Left colon (tissue), 2 donors: ENCODE measurements around the gene ZMIZ2. TPM values are rescaled to one million over a fixed set of nuclear protein-coding genes. Genes with fewer than 3 reads are reported as not detected.
"Not testable (repeated sequence)": the region's sequence is repeated elsewhere in the genome, so short reads cannot be mapped to it uniquely, and the experiment has no call there.

Experiments
- ATAC-seq: fragments of 200-7000 bp; cut with Tn5 transposase; one replicate; pipeline ENCODE4 v1.9.1; 2020; ENCODE audit warnings: mild to moderate bottlenecking, moderate library complexity
- DNase-seq, 2 donors: peaks; one replicate each; pipeline ENCODE4 v3.0.0-alpha.2; 2020
- intact Hi-C, 2 donors: fragments of 100-400 bp; cut with DNase I in 1 of 2; cut with micrococcal nuclease in 1 of 2; formaldehyde crosslinking; loops; one replicate each; pipeline versions ENCODE4 v1.11.2 to v1.14.0; 2022; cut with DNase I, micrococcal nuclease
- total RNA-seq, 2 donors: library from RNA; stranded (reverse); fragmentation: NEBNext Ultra II Directional; extraction: Animal tissue kit (Norgen Biotek cat#: 25700); gene quantifications; one replicate each; pipeline ENCODE4 v1.2.1, GENCODE V29; 2021
- donor health status: DM: no; HTN: no; CAD: no.
- donor health status: DM: yes; HTN: yes; CAD: no.

The ZMIZ2 gene
- total RNA-seq, 2 donors from 2014 or later: 67.1 to 83.3 TPM

DNA sequence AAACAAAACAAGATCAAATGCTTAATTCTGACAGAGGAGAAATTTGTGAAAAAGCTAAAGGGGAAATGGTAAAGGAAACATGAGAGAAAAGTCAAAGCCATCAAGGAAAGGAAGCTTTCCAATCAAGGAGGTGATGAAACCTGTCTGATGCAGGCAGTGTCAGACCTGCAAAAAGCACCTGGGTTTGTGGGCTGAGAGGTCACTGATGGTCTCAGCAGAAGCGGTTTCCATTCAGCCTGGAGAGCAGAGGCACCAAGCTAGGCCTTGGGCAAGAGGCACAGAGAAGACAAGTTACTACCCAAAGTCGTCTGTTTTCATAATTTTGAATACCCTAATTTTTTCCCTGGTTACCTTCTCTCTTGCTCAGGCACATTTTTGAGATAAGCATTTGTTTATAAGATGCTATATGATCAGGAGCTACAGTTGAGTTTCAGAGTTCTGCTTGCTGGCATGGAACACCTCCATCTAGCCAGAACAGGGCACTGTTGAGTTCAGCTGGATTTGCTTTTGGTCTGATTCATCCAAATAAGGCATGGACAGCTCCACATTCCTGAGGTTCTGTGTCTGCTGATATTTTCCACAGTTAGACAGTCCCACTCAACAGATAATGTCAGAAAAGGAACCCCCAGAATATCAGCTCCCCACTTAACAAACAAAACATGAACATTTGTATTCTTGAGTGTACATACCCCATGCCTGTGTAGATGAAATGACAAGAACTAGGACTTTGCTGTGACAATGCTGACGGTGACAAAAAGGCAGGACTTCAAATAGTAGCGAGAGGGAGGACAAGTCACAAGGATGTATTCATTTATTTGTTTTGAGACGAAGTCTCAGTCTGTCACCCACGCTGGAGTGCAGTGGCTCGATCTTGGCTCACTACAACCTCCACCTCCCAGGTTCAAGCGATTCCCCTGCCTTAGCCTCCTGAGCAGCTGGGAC is 42.9 kb downstream of the ZMIZ2 start:
- no peak for ATAC-seq
- no peak for DNase-seq
- intact Hi-C loops: loop anchor here in 1 of 2 donors (5.0 kb wide), 1 partner anchor 39 kb away; no protein-coding TSS in a partner anchor

- intact Hi-C loops: loop anchor here in 1 of 2 donors (5.0 kb wide), 1 partner anchor 42 kb away; no protein-coding TSS in a partner anchor
These were observed 45.3 kb downstream of the ZMIZ2 start for GRCh38 chr7:44793919-44794318.

DNA sequence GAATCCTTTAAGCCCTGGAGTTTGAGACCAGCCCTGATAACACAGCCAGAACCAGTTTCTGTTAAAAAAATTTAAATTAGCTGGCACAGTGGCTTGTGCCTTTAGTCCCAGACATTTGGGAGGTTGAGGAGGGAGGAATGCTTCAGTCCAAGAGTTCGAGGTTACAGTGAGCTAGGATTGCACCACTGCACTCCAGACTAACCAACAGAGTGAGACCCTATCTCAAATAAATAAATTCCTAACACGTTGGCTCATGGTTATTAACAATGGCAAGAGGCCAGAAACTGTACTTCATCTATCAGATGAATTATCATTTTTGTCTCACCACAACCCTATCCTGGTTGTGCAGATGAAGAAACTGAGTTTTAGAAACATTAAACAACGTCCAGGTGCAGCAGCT is 45.7 kb downstream of the ZMIZ2 start:
- intact Hi-C loops: loop anchor here in 1 of 2 donors (5.0 kb wide), 1 partner anchor 42 kb away; no protein-coding TSS in a partner anchor
- ATAC-seq: no peak
- no peak for DNase-seq

More at GRCh38 chr7:44793919-44794318, 45.3 kb downstream of the ZMIZ2 start:
- no peak for DNase-seq
- no peak for ATAC-seq

GRCh38 chr7:44796034-44796503 is 47.4 kb downstream of the ZMIZ2 start:
- DNase-seq (no peak), ATAC-seq (peak; percentile 24)
- intact Hi-C loops: no loop called here

- ATAC-seq (peak; percentile 85), DNase-seq (peak; percentile 98 to 99)
- intact Hi-C loops: no loop called here
These were observed 48.1 kb downstream of the ZMIZ2 start, which contains the start of gene PPIA for GRCh38 chr7:44796504-44797328. Gene PPIA (plus strand): TSS chr7:44796681. CDS start chr7:44796725, 44 bp downstream.

DNA sequence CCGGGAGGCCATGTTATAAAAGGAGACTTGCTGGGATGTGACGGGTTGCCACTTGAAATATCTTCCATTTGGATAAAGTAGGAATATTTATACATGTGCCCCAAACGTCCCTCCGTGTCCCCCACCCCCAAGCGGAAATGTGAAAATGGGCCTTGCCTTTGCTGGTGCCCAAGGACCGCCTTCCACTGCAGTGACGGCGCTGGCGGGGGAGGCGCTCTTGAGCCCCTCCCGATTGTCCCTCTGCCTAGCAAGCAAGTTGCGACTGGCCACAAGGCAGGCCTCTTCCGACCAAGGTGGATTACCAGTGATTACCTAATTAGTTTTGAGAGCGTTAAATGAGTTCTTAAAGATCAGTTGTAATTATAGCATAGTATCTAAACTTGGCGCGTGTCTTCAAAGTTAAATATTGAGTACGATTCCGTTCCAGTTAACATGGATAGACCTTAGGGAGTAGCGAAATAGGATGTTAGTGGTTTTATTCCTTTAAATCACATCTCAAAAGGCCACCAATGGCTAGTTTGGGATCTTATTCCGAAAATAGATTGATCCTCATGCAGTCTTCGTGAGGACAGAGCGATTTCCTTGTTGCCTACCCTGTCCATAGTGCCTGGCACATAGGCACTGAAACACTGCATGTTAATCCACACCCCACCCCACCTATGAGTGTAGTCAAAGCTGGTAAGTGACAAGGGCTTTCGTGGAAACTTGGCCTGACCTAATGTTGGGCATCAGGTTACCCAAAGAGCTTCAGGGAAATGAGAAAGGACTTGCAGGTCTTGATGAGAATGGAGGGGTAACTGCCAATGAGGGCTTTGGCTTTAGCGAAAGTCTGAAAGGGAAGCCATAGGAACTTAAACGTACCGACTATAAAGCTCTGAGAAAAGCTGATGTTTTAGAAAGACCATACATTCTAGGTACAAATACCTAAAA is 48.9 kb downstream of the ZMIZ2 start:
- DNase-seq (peak; percentile 90 to 91), ATAC-seq (peak; percentile 74)
- intact Hi-C loops: no loop called here

GRCh38 chr7:44798649-44799305 is 50.1 kb downstream of the ZMIZ2 start:
- intact Hi-C loops: no loop called here
- DNase-seq: no peak
- ATAC-seq: no peak

DNA sequence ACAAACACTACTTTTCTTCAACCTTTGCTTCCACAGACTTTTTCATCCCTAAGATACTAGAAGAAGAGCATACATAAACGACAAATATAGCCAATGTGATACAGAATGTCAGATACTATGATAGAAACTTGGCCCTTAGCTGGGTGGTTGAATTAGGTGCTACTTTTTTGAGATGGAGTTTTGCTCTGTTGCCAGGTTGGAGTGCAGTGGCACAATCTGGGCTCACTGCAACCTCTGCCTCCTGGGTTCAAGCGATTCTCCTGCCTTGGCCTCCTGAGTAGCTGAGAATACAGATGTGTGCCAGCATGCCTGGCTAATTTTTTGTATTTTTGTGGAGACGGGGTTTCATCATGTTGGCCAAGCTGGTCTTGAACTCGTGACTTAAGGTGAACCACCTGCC is 51.3 kb downstream of the ZMIZ2 start:
- DNase-seq (no peak), ATAC-seq (no peak)
- intact Hi-C loops: no loop called here

GRCh38 chr7:44801890-44802289 is 53.2 kb downstream of the ZMIZ2 start:
- intact Hi-C loops: no loop called here
- no peak for ATAC-seq
- no peak for DNase-seq

GRCh38 chr7:44802418-44803025 is 53.9 kb downstream of the ZMIZ2 start:
- no peak for DNase-seq
- no peak for ATAC-seq
- intact Hi-C loops: no loop called here

DNA sequence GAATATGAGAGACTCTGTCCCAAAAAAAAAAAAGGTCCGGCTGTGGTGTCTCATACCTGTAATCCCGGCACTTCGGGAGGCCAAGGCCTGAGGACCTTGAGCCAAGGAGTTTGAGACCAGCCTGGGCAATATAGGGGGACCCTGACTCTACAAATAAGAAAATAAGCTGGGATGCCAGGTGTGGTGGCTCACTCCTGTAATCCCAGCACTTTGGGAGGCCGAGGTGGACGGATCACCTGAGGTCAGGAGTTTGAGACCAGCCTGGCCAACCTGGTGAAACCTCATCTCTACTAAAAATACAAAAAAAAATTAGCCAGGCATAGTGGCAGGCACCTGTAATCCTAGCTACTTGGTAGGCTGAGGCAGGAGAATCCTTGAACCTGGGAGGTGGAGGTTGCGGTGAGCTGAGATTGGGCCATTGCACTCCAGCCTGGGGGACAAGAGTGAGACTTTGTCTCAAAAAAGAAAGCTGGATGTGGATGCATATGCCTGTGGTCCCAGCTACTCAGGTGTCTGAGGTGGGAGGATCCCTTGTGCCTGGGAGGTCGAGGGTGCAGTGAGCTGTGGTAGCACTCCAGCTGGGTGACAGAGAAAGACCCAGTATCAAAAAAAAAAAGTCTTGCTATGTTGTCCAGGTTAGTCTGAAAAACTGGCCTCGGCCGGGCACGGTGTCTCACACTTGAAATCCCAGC is 55.3 kb downstream of the ZMIZ2 start:
- DNase-seq, intact Hi-C loops: not testable (repeated sequence)
- peak; percentile 16 for ATAC-seq

DNA sequence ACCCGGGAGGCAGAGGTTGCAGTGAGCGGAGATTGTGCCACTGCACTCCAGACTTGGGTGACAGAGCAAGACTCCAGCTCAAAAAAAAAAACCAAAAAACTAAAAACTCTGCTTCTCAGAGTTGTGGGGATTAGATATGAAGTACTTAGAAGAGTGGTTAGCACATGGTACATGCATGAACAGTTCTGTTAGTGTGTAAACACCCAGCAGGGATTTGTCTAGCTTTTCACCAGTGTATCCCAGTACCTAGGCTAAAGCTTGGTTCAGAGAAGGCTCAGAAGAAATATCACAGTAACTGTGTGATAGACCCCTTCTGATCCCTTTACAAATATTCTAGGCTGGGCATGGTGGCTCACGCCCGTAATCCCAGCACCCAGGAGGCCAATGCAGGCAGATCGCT is 57.3 kb downstream of the ZMIZ2 start:
- DNase-seq (no peak), ATAC-seq (no peak)
- intact Hi-C loops: no loop called here

DNA sequence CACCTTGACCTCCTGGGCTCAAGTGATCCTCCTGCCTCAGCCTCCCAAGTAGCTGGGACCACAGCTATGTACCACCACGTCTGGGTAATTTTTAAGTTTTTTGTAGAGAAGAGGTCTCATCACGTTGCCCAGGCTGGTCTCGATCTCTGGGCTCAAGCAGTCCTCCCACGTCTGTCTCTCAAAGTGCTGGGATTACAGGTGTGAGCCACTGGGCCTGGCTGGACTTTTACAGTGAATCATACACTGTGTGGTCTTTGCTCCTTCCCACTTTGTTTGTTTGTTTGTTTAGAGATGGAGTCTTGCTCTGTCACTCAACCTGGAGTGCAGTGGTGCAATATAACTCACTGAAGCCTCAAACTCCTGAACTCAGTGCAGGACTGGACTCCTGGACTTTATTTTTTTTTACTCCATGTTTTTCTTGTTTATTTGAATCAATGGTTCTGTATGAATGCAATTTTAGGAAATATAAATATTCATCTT is 60.3 kb downstream of the ZMIZ2 start:
- DNase-seq (no peak), ATAC-seq (no peak)
- intact Hi-C loops: no loop called here

GRCh38 chr7:44811093-44811492 is 62.4 kb downstream of the ZMIZ2 start:
- intact Hi-C loops: no loop called here
- DNase-seq: no peak
- peak; percentile 49 for ATAC-seq

DNA sequence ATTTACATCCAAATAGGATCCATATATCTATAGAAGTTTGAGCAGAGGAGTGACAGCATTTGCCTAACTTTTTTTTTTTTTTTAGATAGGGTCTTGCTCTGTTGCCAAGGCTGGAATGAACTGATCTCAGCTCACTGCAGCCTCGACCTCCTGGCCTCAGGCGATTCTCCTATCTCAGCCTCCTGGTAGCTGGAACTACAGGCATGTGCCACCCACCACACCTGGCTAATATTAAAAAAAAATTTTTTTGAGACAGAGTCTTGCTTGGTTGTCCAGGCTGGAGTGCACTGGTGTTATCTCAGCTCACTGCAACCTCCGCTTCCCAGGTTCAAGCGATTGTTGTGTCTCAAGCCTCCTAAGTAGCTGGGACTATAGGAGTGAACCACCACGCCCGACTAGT is 62.9 kb downstream of the ZMIZ2 start:
- no peak for ATAC-seq
- intact Hi-C loops: no loop called here
- no peak for DNase-seq

DNA sequence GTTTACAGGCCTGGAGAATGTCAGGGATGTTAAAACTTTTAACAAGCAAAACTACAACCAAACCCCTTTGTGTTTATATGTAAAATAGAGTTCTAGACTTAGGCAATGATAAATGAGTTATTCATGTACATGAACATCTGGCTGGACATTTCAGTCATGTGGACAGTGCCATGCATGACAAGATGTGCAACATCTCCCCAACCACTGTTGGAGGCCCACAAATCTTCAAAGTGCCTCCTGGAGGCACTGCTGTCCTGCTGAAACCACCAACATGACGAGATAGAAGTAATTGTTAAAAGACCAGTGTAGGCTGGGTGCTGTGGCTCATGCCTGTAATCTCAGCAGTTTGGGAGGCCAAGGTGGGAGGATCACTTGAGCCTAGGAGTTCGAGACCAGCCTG is 66.3 kb downstream of the ZMIZ2 start:
- no peak for DNase-seq
- intact Hi-C loops: no loop called here
- ATAC-seq: no peak

DNA sequence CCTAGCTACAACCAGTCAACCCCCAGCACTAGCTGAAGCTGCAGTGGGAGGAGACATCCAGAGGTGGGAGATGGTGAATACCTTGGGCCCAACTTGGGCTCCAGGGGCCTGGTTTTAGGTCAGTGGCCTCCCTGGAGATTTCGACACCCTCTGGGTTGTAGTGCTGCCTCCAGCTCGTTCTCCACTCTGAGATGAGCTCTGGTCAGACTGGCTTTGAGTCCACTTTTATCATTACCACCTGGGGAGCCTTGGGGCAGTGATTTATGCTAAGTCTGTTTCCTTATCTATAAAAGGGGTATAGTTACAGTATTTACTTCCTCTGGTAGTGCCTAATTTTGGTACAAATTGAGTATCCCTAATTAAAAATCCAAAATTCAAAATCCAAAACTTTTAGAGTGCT is 70.6 kb downstream of the ZMIZ2 start:
- intact Hi-C loops: no loop called here
- DNase-seq: no peak
- no peak for ATAC-seq
